ENCODE results near the gene GOLT1A.

DNA sequence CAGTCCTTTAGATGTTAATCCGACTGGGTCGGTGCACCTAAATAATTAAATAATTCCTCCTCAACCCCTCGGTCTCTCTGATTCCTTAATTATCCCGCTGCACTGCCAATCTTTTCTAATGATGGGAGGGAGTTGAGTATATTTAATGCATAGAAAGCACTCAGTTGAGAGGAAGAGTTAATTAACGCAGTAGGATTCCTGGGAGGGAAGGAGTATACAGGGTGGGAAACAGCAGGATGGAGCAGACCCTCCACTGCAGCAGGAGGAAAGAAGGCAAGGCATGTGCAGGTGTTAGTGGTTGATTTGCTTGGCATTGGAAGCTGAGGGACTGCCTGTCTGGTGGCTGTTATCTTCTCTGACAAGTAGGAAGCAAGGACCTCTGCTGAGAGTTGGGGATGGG, 37.7 kb downstream of the GOLT1A start:
- no peak for TF ChIP-seq CTCF (IDR thresholded peaks at IDR 0.05)
- TF ChIP-seq POLR2A (IDR thresholded peaks at IDR 0.05) = no peak
